Mucosa of descending colon (tissue), 3 donors: ENCODE results near the gene CACNA1C. TPM values are rescaled to one million over a fixed set of nuclear protein-coding genes. Genes with fewer than 3 reads are reported as not detected.

ENCODE experiments used
- ATAC-seq: fragments of 200-7000 bp; cut with Tn5 transposase; one replicate; pipeline ENCODE4 v1.9.1; 2020; ENCODE audit warnings: mild to moderate bottlenecking, moderate library complexity
- DNase-seq, 3 donors: peaks; one replicate each; pipeline ENCODE4 v3.0.0-alpha.2; 2020
- H3K36me3 ChIP-seq: fragments of 200-600 bp; one replicate; pipeline ENCODE4 v1.8.0; 2021; ENCODE audit warnings: low read depth, mild to moderate bottlenecking
- H3K4me1 ChIP-seq: fragments of 200-600 bp; one replicate; pipeline ENCODE4 v1.8.0; 2021; ENCODE audit warnings: low read depth, mild to moderate bottlenecking
- H3K4me3 ChIP-seq: fragments of 200-600 bp; one replicate; pipeline ENCODE4 v1.8.0; 2021; ENCODE audit warnings: mild to moderate bottlenecking
- H3K9me3 ChIP-seq: fragments of 200-600 bp; one replicate; pipeline ENCODE4 v1.8.0; 2021; ENCODE audit warnings: mild to moderate bottlenecking
- CTCF ChIP-seq: fragments of 200-600 bp; IDR thresholded peaks from one replicate; pipeline ENCODE4 v1.8.0; 2022; ENCODE audit warnings: antibody characterized with exemption, mild to moderate bottlenecking
- intact Hi-C, 2 donors: fragments of 100-400 bp; cut with DNase I in 1 of 2; cut with micrococcal nuclease in 1 of 2; formaldehyde crosslinking; loops; one replicate each; pipeline versions ENCODE4 v1.11.0 to v1.11.1; 2022; cut with DNase I, micrococcal nuclease
- total RNA-seq, 3 donors: library from RNA; stranded (reverse); fragmentation: NEBNext Ultra II Directional in 2 of 3; extraction: Animal tissue kit (Norgen Biotek cat#: 25700) in 2 of 3; gene quantifications; one replicate each; pipeline versions ENCODE4 v1.2.1 to v1.2.4, GENCODE V29; 2021 to 2023
- donor health status: DM: no; HTN: no; CAD: no; lungs with moderate emphysema.
- donor health status: DM: no; HTN: no; CAD: no.
- donor health status: DM: no; HTN: yes; CAD: no.

The CACNA1C gene
- total RNA-seq, 3 donors from 2014 or later: 5.5 to 89.4 (median 9.2) TPM

- ATAC-seq: no peak
- DNase-seq: no peak
- intact Hi-C loops: loop anchor here in 1 of 2 donors (10.0 kb wide), 1 partner anchor 206 kb away; no protein-coding TSS in a partner anchor
- peaks cover 13% of the 10 kb centered on the region for H3K9me3 ChIP-seq
- TF ChIP-seq CTCF: no peak
- H3K4me3 ChIP-seq: no peak overlapping the region
- no peaks in the 10 kb centered on the region for H3K36me3 ChIP-seq
- H3K4me1 ChIP-seq: no peaks in the 10 kb centered on the region
These were observed 15.9 kb downstream of the CACNA1C start for GRCh38 chr12:2068653-2069052.

GRCh38 chr12:2070440-2071045 lies 17.8 kb downstream of the CACNA1C start:
- ATAC-seq (no peak), DNase-seq (no peak)
- Histone ChIP-seq H3K4me1 (no peaks in the 10 kb centered on the region), H3K36me3 (no peaks in the 10 kb centered on the region), H3K9me3 (peaks cover 13% of the 10 kb centered on the region), H3K4me3 (no peak overlapping the region)
- TF ChIP-seq CTCF: no peak
- intact Hi-C loops: no loop called here

DNA sequence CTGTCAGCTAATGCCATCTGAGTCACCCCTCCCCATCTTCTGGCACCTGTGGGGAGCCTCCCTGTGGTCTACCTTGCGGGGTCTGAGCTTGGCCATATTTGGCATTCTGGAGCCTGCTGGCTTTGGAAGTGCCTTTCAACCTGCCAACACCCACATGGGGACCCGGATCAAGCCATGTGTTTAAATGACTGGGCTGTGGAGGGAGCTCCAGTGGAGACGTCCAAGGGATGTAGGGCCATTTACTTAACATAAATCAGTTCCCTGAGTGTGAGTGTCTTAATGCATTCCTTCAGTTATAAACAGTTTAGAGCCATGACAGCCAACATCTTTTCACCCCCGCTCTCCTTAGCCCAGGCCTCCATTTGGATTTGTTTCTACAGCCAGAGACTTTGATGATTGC lies 22.0 kb downstream of the CACNA1C start:
- intact Hi-C loops: no loop called here
- no peak for DNase-seq

GRCh38 chr12:2075508-2076195 lies 22.9 kb downstream of the CACNA1C start:
- ATAC-seq (no peak), DNase-seq (no peak)
- Histone ChIP-seq H3K4me3 (no peak overlapping the region), H3K36me3 (no peaks in the 10 kb centered on the region), H3K9me3 (peaks cover 1% of the 10 kb centered on the region), H3K4me1 (no peaks in the 10 kb centered on the region)
- no peak for TF ChIP-seq CTCF
- intact Hi-C loops: no loop called here

More for the DNA sequence above, 22.0 kb downstream of the CACNA1C start:
- Histone ChIP-seq H3K4me3 (no peak overlapping the region), H3K36me3 (no peaks in the 10 kb centered on the region), H3K4me1 (no peaks in the 10 kb centered on the region), H3K9me3 (peaks cover 10% of the 10 kb centered on the region)
- no peak for ATAC-seq
- no peak for TF ChIP-seq CTCF

DNA sequence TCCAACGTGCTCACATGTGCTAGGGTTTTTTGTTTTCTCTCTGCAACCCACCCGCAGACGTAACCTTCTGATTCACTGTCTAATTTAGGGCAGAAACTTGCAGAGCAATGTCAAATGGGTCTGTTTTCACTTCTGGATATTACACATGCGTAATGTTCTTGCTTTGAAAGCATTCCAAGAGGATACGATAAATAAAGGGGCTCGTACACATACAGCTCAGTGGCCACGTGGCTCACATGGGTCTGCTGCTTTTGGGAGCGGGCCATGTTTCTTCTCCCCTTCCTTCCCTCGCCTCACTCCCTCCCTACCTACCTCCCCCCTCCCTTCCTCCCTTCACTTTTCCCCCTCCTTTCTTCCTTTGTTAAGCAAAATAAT lies 23.4 kb downstream of the CACNA1C start:
- no peaks in the 10 kb centered on the region for H3K9me3 ChIP-seq
- H3K4me1 ChIP-seq: no peaks in the 10 kb centered on the region
- intact Hi-C loops: no loop called here
- no peaks in the 10 kb centered on the region for H3K36me3 ChIP-seq
- ATAC-seq (no peak), DNase-seq (no peak)
- no peak for TF ChIP-seq CTCF
- no peak overlapping the region for H3K4me3 ChIP-seq
